Activated naive CD8-positive, alpha-beta T cell treated with anti-CD3 and anti-CD28 coated beads, Interleukin-2, amount 50 U/mL, for 16 hours (primary cell): ENCODE data around the gene UNC5B.

Source experiments
- DNase-seq: peaks from one replicate; pipeline ENCODE4 v3.0.0-alpha.2; 2020; ENCODE audit warnings: low read depth, low spot score

The UNC5B gene

DNA sequence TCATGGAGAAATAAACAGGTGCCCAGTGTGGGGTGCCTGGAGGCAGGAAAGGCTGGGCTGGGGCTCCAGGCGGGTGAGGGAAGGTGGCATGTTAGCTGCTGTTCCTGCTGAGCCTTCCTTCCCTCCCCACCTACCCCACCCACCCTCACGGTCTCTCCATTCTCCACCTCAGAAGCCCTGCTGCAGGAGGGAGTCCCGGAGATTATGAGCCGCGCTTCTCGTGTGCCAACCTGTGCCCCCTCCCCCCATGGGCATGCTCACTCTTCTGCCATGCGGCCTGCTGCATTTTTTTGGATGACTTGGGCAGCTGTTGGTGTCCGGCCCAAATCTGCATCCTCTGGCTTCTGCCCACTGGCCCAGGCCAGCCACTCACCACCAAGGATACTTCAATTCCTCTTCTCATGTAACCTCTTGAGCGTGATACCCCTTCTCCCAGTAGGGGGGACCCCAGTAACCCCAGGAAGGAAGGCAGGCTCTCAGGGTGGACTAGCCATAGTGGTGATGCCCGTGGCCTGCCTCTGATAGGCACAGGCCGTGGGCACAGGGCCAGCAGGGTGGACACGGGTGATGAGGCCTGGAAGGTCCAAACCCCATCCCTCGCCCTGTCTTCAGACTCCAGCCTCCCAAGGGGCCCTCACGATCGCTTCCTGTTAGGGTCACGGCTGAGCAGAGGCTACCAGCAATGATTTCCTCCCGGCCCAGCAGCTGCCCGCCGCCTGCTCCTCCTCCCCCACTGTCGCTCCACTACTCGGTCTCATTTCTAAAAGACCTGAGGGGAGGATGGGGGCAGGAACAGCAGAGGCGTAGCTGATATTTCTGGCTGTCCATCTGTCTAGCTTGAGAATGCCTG, 27.8 kb downstream of the UNC5B start:
- DNase-seq = no peak

- DNase-seq = no peak
Observed at GRCh38 chr10:71241114-71241829, 28.9 kb downstream of the UNC5B start.

DNA sequence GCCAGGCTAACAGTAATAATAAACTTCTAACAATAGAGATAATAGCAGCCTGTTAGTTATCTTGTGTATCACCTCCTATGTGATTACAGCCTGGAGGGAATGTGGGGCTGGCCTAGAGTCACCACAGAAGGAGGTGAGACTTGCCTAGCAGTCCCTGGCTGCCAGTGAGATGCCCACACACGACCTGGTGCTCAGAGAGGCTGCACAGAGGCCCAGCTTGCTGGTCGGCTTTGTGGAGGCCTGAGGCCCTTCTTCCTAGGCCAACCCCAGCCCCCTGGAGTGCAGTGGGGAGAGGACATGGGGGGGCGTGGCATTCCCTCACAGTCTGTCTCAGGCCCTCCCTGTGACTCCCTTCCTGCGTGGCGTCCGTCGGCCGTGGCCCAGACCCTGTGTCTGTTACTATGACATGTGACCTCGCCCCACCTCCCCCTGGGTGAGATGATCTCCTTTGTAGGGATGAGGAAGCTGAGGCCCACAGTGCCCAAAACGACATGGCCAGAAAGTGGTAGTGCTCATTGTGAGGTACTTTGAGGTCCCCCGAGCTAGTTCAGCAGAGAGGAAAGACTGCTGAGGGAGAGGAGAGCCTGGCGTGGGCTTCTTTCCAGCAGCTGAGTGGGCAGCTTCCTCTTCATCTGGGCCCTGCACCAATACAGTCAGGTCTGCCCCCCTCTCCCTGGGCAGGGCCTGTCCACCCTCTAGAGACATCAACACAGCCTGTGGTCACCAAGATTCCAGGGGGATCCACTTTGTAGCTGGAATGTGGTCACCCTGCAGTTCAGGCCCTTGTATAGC, 29.7 kb downstream of the UNC5B start:
- DNase-seq = no peak

DNA sequence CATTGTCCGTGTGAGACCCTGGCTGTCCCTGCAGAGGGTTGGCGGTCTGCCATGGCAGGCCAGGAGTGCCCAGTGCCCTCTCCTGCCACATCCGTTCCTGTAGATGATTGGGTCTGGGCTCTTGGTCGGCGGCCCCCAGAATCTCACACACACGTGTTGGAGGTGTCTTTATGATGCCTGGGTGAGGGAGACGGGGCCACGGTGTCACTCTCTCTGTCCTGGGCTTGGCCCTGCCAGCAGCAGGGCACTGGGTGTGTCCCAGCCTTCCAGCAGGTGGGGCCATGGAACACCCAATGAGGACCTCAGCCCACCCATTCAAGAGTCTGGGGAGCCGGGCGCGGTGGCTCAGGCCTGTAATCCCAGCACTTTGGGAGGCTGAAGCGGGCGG, 30.2 kb downstream of the UNC5B start:
- no peak for DNase-seq

- no peak for DNase-seq
Observed at GRCh38 chr10:71243756-71244395, 31.5 kb downstream of the UNC5B start.

DNA sequence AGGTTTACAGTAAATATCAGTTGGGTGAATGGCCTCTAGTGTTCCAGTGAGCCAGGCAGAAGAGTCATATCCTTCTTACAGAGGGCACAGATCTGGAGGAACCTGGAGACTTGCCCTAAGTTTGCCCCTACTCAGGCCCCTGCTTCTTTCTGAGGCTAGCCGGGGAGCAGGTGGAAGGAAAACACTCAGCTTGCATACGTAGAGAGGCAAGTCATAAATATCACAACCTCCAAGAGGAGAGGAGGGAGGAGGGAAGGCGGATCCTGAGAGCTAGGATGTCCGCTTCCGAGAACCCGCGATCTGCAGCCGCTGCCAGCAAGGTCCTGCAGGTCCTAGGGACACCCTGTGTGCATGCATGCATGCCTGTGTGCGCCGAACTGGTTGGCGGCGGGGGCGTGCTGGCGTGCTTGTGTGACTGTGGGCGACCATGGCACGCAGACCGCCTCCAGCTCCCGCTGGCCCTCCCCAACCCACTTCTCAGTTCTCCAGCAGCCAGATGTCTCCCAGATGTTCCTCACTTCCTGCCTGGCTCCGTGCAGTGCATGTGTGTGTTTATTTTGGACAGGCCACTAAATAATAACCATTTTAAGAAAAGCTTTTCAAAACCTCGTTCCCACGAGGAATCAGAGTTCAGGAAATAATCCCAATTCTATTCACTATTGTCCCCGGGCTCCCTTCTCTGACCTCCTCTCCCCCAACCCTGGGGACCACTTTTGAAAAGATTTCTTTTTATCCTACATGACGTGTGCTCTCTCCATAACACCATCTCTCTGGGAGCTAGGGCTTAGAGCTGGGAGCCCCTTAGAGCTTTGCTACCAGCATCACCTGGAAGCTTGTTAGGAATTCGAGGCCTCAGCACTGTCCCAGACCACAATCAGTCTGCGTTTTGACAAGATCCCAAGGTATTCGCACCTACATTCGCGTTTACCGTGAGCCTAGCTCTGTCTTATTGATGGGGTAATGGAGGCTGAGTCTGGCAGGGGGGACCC, 32.4 kb downstream of the UNC5B start:
- no peak for DNase-seq

DNA sequence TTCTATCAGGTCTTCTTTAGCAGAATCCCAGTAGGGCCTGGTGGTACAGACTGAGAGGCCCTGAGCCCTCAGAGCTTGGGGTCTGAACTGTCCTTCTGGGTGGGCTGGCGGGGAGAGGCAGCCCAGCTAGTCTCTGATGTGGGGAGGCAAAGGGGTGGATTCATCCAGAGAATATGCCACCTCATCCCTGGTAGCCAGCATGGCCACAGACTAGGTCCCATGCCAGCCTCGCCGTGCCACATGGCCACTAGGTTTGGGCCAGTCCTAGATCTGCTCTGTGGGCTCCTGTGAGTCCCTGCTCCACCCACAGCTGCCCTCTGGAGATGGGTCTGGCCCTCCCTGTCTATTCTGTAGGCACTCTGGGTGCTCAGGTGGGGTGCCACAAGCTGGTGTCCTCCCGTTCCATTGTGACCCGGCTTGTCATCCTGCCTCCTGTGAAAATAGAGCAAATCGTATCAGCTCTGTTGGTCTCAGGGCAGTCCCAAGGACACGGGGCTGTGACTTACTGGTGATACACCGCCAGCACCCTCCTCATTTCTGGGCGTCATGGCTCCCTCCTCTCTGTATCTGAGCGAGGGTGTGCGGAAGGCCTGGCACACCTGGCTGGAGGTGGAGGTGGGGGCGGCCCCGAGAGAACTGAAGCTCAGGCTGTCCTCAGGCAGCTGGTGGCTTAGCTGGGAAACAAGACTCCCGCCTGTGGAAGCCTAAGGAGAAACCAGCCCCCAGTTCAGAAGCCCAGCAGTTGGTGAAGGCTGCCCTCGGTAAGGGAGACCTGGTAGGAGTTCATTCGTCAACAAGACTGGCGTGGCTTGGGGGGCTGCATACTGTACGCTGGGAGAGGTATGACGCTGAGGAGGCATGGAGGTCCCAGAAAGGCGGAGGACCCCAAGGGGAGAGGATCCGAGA, 33.3 kb downstream of the UNC5B start:
- no peak for DNase-seq

- DNase-seq = no peak
Observed at GRCh38 chr10:71246591-71247413, 34.4 kb downstream of the UNC5B start.

DNA sequence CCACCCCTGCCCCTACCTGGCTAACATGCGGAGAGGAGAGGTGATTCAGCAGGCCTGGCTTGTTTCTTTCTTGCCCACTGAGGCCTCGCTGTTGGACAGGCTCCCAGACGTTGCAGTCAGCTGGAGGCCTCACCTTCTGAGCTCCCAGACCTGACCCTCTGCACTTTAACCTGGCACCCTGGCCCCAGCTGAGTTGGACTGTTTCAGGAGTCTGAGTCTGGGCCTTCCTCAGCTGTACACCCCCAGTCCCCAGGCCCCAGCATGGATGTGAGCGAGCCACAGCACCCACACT, 35.0 kb downstream of the UNC5B start:
- DNase-seq = no peak

- DNase-seq = no peak
Observed at GRCh38 chr10:71247804-71248203, 35.4 kb downstream of the UNC5B start.

- DNase-seq = no peak
Observed at GRCh38 chr10:71248210-71248609, 35.8 kb downstream of the UNC5B start.

GRCh38 chr10:71249996-71250395, 37.6 kb downstream of the UNC5B start:
- DNase-seq = no peak

DNA sequence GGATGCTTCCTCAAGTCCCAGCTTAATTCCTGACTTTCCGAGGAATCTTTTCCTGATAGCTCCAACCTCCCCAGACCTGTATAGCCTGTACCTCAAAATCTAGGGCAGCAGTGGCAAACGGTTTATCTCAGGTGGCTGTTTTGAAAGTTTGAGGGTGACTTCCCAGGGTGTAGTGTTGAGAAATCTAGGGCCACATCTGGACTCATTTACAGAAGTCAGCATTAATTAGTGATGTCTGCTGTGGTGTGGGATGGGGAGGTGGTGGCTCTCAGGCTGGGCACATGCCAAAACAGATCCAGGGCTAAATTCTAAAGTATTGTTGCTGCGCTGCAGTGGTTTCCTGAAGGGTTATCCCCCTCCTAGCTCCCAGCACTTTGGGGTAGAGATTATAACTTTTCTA, 38.0 kb downstream of the UNC5B start:
- no peak for DNase-seq

DNA sequence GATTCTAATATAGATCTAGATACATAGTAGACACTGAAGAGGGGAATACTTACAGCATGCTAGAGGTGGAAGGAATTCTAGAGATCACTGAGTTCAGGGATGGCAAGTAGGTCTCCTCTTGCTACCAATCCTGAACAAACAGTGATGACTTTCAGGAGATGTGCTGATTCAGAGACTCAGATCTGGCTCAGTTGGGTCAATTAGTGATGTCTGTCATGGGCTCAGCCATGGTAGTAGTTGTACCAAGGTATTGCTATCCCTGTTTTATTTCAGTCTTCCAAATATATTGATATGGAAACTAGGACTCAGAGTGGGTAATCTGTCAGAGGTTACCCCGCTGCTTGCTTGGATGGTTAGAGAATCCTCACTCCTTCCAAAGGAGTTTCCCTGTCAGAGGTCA, 38.5 kb downstream of the UNC5B start:
- DNase-seq = no peak

DNA sequence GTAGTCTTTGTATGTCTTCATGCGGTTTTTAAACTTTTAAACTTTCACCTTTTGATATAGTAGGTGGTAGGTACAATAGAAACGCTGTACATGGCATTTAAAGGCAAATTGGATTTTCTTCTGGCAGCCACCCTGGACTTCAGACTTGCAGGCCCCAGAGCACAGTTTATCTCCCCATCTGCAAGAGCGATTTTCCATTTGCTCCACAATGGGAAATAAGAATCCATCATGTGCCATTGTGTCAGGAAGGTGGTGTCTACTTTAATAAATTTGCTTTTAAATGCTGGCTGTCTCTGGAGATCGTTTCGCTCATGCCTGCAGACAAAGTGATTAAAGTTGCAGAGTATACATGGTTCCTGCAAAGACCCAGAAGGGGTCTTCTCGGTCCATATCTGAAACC, 38.9 kb downstream of the UNC5B start:
- DNase-seq = no peak

DNA sequence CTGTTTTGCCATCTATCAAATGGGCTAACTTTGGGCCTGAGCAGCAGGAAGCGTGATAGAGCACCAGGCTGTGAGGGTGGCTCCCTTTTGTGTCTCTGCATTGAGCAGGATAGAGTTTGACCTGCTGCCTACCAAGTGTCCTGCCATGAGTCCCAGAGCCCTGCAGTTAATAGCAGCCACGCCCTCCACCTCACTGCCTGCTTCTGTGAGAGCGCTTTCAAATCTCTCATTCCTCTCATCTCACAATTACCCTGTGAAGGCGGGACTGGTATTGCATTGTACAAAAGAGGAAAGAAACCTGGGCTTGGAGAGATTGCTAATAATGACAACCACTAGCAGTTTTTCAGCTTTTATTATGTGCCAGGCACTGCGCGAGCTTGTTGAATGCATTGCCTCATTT, 39.9 kb downstream of the UNC5B start:
- no peak for DNase-seq

GRCh38 chr10:71253981-71254818, 41.8 kb downstream of the UNC5B start:
- DNase-seq = no peak
